ENCODE data around the gene GPR176. TPM values are rescaled to one million over a fixed set of nuclear protein-coding genes. Genes with fewer than 3 reads are reported as not detected.

Gene GPR176
- total RNA-seq, 4 donors from 2014 or later, result 4.3 to 15.0 (median 7.9) TPM

DNA sequence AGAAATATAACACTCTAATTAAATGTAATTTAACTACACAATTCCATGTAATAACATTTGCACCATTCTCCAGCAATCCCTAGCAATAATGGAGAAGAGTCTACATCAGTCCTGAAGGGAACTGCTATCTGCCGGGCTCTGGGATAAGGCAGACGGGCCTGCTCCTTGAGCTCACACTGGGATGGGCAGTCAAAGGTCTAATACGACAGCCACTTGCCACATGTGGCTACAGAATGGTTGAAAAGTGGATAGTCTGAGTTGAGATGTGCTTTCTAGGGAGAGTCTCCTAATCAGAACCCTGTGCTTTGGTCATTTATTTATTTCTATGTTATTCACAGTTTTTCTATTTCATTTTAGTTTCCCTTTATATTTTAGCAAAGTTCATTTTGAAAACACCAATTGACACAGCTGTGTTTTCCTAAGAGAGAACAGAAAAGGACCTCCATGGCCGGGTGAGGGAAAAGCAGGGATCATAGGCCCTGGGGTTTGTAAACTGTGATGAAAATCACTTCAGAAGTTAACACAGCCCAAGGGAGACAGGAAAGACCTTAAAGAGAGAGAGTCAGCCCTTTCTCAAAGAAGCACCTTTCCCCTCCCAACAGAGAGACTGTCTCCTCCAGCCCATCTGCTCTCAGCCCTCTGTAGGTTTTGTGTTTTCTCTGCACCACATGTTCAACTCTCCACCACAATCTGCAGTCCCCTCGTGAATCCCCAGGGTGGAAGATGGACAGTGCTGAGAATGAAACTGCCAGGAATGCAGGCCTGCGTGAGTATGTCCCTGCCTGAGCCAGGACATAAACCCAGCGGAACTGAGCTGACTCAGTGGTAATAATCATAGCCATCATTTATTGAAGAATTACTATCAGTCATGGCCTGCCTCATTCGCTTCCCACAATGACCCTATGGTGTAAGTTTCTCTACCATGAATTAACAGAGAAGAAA, 149.0 kb downstream of the GPR176 start:
- no peaks in the 10 kb centered on the region for H3K36me3 ChIP-seq
- H3K27ac ChIP-seq, result peak overlapping the region in 1 of 3 donors; percentile 30
- no peaks in the 10 kb centered on the region for H3K27me3 ChIP-seq
- WGBS, 2 donors, result 75 to 84% methylated on average over 8 of the region's 8 CpGs
- DNase-seq, result no peak
- TF ChIP-seq, protein P1, sequence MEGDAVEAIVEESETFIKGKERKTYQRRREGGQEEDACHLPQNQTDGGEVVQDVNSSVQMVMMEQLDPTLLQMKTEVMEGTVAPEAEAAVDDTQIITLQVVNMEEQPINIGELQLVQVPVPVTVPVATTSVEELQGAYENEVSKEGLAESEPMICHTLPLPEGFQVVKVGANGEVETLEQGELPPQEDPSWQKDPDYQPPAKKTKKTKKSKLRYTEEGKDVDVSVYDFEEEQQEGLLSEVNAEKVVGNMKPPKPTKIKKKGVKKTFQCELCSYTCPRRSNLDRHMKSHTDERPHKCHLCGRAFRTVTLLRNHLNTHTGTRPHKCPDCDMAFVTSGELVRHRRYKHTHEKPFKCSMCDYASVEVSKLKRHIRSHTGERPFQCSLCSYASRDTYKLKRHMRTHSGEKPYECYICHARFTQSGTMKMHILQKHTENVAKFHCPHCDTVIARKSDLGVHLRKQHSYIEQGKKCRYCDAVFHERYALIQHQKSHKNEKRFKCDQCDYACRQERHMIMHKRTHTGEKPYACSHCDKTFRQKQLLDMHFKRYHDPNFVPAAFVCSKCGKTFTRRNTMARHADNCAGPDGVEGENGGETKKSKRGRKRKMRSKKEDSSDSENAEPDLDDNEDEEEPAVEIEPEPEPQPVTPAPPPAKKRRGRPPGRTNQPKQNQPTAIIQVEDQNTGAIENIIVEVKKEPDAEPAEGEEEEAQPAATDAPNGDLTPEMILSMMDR (IDR thresholded peaks at IDR 0.05), result no peak
- TF ChIP-seq POLR2A (IDR thresholded peaks at IDR 0.05), result no peak
- no peaks in the 10 kb centered on the region for H3K4me1 ChIP-seq
- no peak overlapping the region for H3K4me3 ChIP-seq (replicated peaks in 1 of 3)
- no peaks in the 10 kb centered on the region for H3K9me3 ChIP-seq
- intact Hi-C loops (cut with DNase I), result no loop called here

- H3K36me3 ChIP-seq, result no peaks in the 10 kb centered on the region
- H3K9me3 ChIP-seq, result no peaks in the 10 kb centered on the region
- no peak overlapping the region for H3K4me3 ChIP-seq (replicated peaks in 1 of 3)
- no peaks in the 10 kb centered on the region for H3K4me1 ChIP-seq
- intact Hi-C loops (cut with DNase I), result no loop called here
- no peaks in the 10 kb centered on the region for H3K27me3 ChIP-seq
- no peak for DNase-seq
- TF ChIP-seq, protein P1 (IDR thresholded peaks at IDR 0.05), result no peak
- no peak for TF ChIP-seq POLR2A (IDR thresholded peaks at IDR 0.05)
- H3K27ac ChIP-seq, result no peak overlapping the region
- 92 to 96% methylated on average over 3 to 5 of the region's 5 CpGs for WGBS, 2 donors
Measured at GRCh38 chr15:39767921-39768320, 152.1 kb downstream of the GPR176 start.

DNA sequence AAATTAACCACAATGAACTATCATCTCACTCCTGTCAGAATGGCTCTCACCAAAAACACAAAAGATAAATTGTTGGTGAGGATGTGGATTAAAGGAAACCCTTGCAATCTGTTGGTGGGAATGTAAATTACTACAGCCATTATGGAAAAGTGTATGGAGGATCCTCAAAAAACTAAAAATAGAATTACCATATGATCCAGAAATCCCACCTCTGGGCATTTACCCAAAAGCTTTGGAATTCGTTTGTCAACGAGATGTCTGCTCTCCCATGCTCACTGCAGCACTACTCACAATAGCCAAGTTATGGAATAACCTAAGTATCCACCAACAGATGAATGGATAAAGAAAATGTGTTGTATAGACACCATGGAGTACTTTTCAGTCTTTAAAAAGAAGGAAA, 159.1 kb downstream of the GPR176 start:
- no peak overlapping the region for H3K27ac ChIP-seq
- whole genome bisulfite sequencing, 2 donors, result 59 to 74% methylated on average over 2 of the region's 2 CpGs
- intact Hi-C loops (cut with DNase I), result no loop called here

DNA sequence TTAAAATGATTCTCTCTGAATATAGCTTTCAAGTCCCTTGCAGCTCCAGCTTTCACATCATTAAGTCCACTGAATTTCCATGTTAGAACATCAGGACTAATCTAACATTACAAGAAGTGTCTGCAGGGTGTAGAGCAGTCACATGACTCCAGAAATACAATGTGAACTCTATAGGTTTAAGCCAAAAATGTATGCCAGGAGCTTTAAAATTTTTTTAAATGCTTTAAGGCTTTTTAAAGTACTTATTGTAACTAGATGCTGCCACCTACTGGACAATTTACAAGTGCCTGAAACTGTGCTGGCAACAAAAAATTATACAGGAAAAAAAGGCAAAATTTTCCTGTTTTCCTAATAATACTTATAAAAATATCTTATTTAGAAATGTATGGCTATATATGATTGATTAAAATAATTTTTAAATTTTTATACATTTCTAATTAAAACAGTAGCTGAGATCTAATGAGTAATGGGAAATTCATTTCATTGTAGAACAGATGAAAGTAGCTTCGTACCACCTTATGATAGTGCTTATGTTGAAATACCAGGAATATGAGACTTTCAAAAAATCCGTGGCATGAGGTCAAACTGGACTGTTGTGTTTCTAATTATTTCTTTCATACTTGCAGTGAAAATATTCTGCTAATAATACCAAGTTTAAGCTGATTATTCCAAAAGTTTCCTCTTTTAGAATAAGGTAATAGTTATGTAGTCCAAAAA, 163.1 kb downstream of the GPR176 start:
- H3K27ac ChIP-seq, result no peak overlapping the region
- no peaks in the 10 kb centered on the region for H3K9me3 ChIP-seq
- WGBS, 2 donors, result 52% methylated on average over 2 of the region's 2 CpGs
- DNase-seq, result peak in 1 of 2 donors; percentile 16
- H3K36me3 ChIP-seq, result no peaks in the 10 kb centered on the region
- intact Hi-C loops (cut with DNase I), result loop anchor here (5.0 to 10.0 kb wide), 2 partner anchors 65 to 172 kb away; partner anchors contain the start of gene THBS1
- no peak overlapping the region for H3K4me3 ChIP-seq (replicated peaks in 1 of 3)
- H3K4me1 ChIP-seq, result no peaks in the 10 kb centered on the region
- TF ChIP-seq, protein P1 (IDR thresholded peaks at IDR 0.05), result peak; percentile 28 to 81 (median 60)
- no peak for TF ChIP-seq POLR2A (IDR thresholded peaks at IDR 0.05)
- H3K27me3 ChIP-seq, result no peaks in the 10 kb centered on the region

More for the DNA sequence above, 159.1 kb downstream of the GPR176 start:
- DNase-seq, result no peak
- Histone ChIP-seq H3K27me3 (no peaks in the 10 kb centered on the region), H3K4me1 (no peaks in the 10 kb centered on the region), H3K36me3 (no peaks in the 10 kb centered on the region), H3K9me3 (no peaks in the 10 kb centered on the region), H3K4me3 (replicated peaks in 1 of 3) (no peak overlapping the region)
- no peak for TF ChIP-seq POLR2A (IDR thresholded peaks at IDR 0.05)
- TF ChIP-seq, protein P1 (IDR thresholded peaks at IDR 0.05), result no peak

All from thyroid gland (tissue), 4 donors.